ENCODE results near the gene OCA2.

DNA sequence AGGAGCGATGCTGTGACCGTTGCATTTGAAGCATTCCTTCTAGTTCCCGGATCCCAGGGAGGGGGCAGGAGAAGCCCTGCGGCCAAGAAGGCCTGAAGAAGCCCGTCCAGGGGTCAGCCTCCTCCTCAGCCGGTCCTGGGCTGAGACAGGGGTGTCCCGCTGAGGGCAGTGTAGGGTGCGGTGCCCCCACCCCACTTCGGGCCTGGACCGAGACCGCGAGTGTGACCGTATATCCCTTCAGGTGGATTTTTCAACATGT is 2.8 kb downstream of the OCA2 start:
- TF ChIP-seq, protein P1, sequence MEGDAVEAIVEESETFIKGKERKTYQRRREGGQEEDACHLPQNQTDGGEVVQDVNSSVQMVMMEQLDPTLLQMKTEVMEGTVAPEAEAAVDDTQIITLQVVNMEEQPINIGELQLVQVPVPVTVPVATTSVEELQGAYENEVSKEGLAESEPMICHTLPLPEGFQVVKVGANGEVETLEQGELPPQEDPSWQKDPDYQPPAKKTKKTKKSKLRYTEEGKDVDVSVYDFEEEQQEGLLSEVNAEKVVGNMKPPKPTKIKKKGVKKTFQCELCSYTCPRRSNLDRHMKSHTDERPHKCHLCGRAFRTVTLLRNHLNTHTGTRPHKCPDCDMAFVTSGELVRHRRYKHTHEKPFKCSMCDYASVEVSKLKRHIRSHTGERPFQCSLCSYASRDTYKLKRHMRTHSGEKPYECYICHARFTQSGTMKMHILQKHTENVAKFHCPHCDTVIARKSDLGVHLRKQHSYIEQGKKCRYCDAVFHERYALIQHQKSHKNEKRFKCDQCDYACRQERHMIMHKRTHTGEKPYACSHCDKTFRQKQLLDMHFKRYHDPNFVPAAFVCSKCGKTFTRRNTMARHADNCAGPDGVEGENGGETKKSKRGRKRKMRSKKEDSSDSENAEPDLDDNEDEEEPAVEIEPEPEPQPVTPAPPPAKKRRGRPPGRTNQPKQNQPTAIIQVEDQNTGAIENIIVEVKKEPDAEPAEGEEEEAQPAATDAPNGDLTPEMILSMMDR (IDR thresholded peaks at IDR 0.05; ENCODE audit: insufficient read depth, low read length), result no peak
- no peak for TF ChIP-seq POLR2AphosphoS5 (IDR thresholded peaks at IDR 0.05; ENCODE audit: low read depth)
- no peak for TF ChIP-seq GABPA (IDR thresholded peaks at IDR 0.05; ENCODE audit: low read depth)

Data from HL-60 (cell line).